HL-60/S4 (cell line): Measurements from ENCODE around the gene TBX5.
"Not testable (repeated sequence)": the region's sequence is repeated elsewhere in the genome, so short reads cannot be mapped to it uniquely, and the experiment has no call there.

Experiments
- in situ Hi-C: fragments of 300-500 bp; cut with MboI; formaldehyde crosslinking; loops from 2 replicates; pipeline ENCODE4 v1.14.3; 2022; ENCODE audit warnings: low sequenced_read_pairs

Gene TBX5

DNA sequence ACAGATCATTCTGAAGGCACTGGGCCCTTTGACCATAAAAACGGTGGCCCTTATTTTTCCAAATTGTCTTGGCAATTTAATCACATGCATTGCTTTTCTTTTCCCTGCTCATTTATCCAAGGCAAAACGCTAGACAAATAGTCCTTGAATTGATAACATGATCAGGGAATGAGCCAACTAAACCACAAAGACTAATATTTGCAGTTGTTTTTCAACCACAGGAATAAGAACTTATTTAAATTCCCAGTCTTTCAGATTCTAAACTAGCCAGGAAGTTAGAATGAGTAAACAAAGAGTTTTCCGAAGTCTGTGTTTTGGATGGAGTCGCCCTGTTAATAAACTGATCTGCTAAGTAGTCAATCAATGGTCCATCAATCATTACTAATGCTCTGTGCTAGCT is 14.9 kb downstream of the TBX5 start:
- in situ Hi-C loops: no loop called here

DNA sequence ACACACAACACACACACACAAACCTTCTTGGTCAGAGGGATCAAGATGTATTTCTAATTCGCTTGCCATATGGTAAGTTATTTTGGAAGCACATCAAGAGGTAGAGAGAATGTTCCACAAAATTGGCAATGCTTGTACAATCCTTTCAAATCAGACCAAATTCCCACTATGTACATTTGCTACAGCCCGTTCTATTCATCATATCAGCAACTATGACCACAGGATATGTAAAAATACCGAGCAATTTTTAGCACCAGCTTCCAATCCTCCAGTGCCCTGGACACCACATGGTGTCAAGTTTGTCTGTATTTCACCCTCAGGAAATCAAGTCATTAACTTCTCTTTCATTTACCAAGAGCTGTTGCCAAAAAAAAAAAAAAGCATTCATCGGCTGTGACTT is 21.2 kb downstream of the TBX5 start:
- in situ Hi-C loops: no loop called here

DNA sequence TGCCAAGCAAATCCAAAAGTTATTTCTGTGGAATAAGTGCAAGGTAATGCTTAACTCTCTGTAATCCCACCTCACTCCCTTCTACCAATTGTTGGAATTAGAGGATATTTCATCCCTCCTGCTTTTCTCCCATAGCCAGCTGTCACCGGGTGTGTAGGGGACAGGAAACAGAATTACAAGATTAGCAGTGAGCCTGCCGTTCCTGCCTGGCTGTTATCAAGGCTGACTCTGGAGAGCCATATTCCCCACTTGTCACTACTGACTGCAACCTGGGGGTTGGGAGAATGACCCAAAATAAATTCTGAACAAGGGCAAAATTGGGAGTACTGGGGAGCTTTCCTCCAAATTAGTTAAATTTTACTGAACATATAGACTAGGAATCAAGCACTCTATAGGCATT is 24.8 kb downstream of the TBX5 start:
- in situ Hi-C loops: no loop called here

DNA sequence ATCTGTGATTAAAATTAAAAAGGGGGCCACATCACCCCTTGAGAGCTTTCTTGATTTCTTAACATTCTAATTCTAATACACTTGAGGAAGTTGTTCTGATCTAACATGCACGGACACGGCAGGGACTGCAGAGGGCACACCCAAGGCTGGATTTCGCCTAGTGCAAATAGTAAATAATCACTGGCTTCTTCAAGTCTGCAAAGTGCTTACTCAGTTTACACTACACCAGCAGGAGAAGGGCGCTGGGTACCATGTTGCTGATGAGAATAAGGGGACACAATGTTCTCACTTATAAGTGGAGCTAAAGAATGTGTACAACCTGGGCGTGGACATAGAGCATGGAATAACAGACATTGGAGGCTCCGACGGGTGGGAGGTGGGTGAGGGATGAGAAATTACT is 34.2 kb downstream of the TBX5 start:
- in situ Hi-C loops: no loop called here

DNA sequence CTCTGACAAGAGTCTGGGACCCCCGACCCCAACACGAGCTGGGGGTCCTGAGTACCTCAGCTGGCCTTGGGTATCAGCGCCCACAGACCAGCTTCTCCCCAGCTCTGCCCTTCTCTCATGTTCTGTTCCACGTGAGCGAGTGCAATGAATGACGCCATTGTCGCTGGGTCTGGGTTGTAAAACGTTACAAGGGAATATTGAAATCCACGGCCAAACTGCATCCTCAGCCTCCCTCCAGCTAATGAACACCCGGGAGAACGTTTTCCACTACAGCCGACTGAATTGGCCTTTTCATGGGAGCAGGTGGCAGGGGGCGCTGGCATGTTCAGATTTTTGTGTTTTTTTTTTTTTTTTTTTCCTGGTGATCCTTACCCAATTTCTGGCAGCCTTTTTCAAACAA is 34.7 kb downstream of the TBX5 start:
- in situ Hi-C loops: no loop called here

DNA sequence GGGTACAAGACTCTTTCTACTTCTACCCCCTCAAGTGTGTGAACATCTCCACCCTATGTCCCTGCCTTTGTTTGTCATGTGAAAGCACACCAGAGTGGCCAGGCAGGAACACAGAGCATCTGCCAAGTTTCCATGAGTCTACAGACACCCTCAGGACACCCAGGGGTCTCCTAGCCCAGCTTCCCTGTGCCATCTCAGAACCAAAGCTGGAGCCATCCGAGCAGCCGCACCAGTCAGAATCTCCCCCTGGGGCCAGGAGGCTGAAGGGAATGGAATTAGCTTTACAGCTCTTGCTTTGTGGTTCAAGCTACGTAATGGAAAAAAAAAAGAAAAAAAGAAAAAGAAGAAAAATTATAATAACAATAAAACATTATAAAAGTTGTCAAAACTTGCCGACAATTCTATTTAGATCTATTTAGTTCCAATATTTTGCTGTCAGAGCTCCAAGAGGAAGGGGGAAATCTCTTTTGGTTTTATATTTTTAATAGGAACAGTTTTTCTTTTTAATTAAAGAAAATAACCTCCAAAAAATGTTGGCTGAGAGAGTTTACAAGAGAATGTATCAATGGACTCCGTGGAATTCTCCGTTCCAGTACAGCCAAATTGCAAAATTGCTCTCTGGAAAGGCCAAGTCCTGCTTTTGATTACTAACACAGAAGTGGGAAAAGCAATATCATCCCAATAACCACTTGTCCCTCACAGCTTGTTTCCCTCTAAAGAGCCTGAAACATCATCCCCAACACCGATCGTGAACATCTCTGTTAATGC is 37.1 kb downstream of the TBX5 start:
- in situ Hi-C loops: no loop called here

DNA sequence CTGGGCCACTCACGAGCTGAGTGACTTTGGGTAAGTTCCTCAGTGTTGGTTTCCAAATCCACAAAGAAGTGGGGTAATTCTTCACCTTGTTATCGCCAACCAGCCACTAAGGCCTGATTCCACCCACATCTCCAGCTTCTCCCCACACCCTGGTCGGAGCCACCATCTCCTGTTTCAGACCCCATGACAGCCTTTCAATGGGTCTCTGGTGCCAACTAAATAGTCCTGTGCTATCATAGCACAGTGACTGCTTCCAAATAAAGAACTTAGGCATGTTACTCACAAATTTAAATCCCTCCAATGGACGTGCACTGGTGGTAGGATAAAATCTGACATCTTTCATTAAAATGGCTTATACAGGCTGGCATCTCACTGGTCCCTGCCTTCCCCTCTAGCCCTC is 44.0 kb downstream of the TBX5 start:
- in situ Hi-C loops: no loop called here

DNA sequence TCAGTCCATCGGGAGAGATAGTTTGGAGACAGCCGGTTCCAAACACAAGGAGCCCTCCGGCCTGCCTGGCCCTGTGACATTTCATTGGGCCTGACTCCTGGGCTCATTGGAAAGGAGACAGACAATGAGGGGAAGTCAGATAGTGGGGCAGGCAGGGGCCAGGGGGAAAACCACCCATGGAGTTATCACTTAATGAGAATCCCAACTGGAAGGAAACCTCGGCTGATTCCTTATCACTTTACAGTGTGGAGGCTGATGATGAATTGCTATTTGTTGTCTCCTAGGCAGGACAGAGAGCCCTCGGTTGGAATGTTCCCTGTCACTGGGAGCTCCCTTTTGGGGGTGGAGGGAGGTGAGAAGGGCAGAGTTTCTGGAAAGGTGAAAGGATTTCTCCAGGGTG is 44.4 kb downstream of the TBX5 start:
- in situ Hi-C loops: no loop called here

DNA sequence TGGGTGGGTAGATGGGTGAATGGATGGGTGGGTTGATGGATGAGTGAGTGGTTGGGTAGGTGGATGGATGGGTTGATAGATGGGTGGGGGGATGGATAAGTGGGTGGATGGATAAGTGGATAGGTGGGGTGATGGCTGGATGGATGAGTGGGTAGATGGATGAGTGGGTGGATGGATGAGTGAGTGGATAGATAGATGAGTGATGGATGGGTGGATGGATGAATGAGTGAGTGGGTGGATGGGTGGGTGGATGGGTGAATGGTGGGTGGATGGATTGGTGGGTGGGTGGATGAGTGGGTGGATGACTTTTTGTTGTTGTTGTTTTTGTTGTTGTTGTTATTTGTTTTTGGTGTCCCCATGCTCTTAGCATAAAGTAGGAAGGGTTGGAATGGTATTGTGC is 45.5 kb downstream of the TBX5 start:
- in situ Hi-C loops: no loop called here

DNA sequence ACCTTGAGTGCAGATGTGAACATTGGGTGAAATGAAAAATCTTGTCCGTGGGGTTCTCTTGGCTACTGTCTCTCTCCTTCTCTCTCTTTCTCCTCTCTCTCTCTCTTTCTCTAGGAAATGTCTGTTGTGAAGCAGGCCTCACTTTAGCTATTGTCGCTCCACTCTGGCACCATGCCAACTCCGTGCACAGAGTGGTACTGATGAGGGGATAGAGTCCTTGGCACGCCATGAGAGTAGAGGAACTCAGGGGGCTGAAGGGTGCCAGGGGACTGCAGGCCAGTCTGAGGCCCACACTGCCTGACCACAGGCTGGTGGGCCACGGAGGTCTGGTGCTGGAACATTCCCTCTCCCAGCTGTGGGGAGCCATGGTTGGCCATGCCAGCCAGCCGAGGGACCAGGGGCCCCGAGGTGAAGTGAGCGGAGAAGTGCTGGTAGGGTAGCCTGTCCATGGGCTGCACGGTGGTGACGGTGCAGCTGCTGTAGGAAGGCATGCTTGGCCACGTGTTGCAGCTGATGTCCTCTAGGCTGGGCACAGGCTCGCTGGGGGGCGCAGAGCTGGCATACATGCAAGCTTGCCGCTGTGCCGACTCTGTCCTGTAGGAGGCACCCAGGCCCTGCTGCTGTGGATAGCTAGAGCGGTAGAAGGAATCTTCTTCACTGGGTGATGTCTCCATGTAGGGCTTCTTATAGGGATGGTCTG is 50.4 kb downstream of the TBX5 start:
- in situ Hi-C loops: no loop called here

DNA sequence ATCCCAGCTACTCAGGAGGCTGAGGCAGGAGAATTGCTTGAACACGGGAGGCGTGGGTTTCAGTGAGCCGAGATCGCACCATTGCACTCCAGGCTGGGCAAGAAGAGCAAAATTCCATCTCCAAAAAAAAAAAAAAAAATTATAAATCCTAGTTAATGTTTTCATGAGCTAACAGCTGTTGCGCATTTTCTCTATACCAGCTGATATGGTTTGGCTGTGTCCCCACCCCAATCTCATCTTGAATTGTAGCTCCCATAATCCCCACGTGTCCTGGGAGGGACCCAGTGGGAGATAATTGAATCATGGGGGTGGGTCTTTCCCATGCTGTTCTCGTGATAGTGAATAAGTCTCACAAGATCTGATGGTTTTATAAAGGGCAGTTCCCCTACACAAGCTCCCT is 56.7 kb downstream of the TBX5 start:
- in situ Hi-C loops: not testable (repeated sequence)

DNA sequence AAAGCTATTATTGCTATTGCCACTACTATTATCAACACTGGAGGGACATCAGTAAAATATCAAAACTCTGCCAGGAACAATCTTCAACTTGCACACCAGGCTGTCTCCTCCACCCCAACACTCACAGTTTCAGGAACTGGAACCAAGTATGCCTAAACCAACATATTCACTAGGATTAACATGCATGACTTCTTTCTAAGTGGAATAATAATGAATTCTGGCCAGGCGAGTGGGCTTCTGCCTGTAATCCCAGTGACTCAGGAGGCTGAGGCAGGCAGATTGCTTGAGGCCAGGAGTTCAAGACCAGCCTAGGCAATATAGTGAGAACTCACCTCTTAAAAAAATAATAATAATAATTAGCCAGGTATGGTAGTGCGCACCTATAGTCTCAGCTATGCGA is 58.1 kb downstream of the TBX5 start:
- in situ Hi-C loops: no loop called here

DNA sequence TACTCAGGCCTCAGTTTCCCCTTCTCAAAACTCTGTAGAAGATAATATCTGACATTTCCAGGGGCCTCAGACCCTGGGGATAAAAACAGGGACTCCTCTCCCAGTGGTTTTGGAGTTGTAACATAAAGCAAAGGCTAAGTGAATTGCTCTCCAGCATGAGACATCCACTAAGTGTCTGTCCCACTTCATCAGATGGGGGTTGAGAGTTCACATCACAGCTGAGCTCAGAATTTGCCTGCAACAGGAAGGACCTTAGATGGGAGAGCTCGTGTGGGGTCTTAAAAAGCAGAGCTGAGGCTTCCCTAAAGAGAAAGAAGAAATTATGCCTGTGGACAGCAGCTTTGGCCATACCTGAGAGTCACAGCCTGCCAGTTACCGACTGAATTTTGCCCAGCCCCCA is 61.1 kb downstream of the TBX5 start:
- in situ Hi-C loops: no loop called here

DNA sequence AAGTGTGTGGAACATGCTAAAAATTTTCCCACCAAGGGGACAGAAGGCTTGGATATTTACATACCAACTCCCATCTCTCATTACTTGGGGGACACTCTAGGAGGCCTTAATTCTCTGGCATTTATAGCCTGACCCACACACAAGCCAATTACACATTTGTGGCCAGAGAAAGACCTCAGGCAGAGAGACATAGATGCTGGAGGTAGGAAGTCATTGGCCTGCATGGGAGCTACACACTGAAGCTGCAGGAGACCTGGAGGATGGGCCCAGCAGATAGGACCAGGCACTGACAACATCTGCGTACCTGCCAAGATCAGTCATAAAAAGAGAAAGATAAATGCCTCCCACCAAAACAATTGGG is 61.7 kb downstream of the TBX5 start:
- in situ Hi-C loops: no loop called here

DNA sequence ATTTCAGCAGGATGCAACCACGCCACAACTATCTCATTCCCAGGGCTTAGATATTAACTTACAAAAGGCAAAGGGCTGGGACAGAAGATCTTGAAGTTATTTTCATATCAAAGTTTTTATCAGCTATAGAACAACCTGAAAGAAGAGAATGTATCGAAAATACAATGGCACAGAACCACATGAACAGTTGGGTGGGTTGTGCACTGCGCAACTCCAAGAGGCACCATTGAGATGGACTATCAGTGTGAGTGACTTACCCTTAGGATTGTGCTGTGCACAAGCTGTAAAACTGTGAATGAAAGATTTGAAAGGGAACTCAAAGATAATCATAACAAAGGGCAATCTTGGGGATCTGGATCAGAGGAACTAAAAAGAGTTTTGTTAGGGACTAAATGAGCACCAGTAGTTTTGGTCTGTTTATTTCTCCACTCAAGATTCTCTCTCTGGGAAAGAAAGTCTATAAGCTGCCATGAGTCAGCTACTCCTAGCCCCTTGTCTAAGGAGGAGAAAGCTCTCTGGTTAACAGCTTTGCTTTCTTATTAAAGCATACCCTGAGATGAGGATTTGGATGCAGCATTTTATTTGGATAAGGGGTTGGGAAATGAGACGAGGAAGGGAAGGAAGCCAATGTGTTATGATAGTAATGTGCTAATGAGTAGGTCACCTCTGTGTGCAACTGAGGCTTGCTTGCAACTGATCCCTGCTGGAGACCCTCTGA is 62.2 kb downstream of the TBX5 start:
- in situ Hi-C loops: no loop called here

DNA sequence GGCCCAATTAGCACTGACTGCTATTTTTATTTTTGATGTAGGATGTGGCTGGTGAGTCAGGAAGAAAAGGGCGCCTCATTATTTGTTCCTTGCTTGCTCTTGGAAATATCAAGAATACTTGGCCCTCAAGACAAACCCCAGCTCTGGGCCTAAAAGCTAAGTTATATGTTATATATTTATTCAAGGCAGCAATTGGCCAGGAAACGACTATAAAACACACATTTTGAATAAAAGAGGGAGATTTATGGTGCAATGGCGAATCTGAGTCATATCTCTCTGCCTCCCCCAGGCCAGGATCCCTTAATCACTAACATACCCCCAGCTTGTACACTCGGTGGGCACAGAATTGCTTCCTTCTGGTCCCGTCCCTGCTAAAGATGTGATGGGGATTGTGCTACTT is 63.3 kb downstream of the TBX5 start:
- in situ Hi-C loops: no loop called here

DNA sequence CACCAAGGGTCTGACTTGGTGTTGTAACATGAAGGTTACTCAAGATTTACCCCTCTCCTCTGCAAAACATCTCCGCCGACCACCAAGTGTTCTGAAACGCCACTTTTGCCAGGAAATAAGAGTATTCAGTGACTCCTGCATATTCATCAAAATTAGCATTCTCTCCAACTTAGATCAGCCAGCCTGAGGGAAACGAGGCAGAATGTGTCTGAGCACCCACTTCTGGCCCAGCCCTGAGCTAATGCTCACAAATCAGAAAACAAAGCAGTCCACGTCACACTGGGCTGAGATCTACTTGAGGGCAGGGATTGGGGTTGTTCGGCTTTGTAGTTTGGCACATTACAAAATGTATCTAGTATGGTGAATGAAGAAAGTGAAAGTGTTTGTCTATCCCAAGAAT is 64.3 kb downstream of the TBX5 start:
- in situ Hi-C loops: no loop called here

DNA sequence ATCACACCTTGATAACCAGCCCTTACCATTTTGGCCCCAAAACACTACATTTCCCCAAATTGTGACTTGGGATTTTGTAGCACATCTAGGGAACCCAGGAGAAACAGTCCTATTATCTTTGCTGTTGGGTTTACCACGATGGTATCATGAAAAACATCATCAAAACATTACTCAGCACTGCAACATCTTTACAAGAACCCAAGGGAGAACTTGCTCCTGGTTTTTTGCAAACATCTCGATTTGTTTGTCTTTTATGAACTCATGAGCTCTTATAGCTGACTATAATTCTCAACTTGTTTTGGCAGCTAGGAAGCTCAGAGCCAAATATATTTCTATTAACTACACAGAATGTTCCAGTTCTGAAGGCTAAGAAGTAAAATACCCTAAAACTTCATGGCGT is 65.7 kb downstream of the TBX5 start:
- in situ Hi-C loops: no loop called here

DNA sequence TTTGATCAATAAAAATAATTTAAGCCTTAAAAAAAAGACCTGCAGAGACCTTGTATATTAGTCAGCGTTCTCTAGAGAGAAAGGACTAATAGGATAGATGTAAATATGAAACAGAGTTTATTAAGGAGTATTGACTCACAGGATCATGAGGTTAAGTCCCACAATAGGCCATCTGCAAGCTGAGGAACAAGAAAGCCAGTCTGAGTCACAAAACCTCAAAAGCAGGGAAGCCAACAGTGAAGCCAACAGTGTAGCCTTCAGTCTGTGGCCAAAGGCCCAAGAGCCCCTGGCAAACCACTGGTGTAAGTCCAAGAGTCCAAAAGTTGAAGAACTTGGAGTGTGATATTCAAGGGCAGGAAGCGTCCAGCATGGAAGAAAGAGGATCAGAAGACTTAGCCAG is 66.3 kb downstream of the TBX5 start:
- in situ Hi-C loops: no loop called here

DNA sequence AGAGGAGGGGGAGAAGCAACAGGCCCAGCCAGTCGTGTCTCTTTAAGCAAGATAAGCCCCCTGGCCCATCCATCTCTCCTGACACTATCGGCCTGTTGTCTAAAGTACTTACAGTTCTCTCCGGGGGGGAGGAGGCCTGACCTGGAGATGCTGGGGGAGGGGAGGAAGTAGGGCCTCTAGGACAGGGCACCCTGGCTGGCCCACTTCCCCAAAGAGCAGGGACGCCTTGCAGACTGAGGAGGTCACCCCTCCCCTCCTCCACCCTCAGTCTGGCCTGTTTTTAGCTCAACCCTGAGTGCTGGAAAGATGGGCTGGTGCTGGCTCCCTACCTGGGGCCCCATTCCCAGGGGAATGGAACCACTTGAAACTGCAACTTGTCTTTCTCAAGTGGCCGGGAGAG is 70.3 kb downstream of the TBX5 start:
- in situ Hi-C loops: no loop called here

DNA sequence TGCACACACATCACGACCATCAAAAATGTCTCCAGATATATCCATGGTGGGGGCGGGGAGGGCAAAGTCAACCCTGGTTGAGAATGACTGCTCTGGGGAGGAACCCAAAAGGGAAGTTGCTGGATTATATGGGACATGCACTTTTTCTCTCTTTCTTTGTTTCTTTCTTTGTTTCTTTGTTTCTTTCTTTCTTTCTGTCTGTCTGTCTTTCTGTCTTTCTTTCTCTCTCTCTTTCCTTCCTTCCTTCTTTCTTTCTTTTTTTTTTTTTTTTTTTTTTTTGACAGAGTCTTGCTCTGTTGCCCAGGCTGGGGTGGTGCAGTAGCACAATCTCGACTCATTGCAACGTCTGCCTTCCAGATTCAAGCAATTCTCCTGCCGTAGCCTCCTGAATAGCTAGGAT is 71.5 kb downstream of the TBX5 start:
- in situ Hi-C loops: no loop called here

DNA sequence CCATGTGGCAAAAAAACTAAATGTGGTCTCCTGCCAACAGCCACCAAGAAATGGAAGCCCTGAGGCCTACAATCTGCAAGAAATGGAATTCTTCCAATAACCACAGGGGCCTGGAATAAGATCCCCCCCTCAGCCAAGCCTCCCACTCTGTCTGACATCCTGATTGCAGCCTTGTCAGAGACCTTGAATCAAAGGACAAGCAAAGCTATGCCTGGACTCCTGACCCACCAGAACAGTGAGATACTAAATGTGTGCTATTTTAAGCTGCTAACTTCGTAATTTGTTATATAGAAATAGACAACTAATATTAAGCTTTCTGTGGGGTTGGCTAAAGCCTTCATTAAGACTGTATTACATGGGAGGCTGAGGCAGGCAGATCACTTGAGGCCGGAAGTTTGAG is 77.7 kb downstream of the TBX5 start:
- in situ Hi-C loops: no loop called here
